22Rv1 (cell line): ENCODE data around the gene TNN.

Experiments used
- ZFX ChIP-seq: fragments of 450-650 bp; IDR thresholded peaks from 2 replicates; pipeline ENCODE4 v1.6.1; 2017; ENCODE audit warnings: antibody characterized with exemption, borderline replicate concordance
- TF ChIP-seq, protein P1 (sequence below): fragments of 450-650 bp; IDR thresholded peaks from 2 replicates; pipeline ENCODE4 v1.5.1; 2017; ENCODE audit warnings: mild to moderate bottlenecking

DNA sequence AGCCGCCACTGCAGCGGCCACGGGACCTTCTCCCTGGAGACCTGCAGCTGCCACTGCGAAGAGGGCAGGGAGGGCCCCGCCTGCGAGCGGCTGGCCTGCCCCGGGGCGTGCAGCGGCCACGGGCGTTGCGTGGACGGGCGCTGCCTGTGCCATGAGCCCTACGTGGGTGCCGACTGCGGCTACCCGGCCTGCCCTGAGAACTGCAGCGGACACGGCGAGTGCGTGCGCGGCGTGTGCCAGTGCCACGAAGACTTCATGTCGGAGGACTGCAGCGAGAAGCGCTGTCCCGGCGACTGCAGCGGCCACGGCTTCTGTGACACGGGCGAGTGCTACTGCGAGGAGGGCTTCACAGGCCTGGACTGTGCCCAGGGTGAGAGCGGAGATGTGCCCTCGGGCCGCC, 11.7 kb downstream of the TNN start:
- TF ChIP-seq, protein P1, sequence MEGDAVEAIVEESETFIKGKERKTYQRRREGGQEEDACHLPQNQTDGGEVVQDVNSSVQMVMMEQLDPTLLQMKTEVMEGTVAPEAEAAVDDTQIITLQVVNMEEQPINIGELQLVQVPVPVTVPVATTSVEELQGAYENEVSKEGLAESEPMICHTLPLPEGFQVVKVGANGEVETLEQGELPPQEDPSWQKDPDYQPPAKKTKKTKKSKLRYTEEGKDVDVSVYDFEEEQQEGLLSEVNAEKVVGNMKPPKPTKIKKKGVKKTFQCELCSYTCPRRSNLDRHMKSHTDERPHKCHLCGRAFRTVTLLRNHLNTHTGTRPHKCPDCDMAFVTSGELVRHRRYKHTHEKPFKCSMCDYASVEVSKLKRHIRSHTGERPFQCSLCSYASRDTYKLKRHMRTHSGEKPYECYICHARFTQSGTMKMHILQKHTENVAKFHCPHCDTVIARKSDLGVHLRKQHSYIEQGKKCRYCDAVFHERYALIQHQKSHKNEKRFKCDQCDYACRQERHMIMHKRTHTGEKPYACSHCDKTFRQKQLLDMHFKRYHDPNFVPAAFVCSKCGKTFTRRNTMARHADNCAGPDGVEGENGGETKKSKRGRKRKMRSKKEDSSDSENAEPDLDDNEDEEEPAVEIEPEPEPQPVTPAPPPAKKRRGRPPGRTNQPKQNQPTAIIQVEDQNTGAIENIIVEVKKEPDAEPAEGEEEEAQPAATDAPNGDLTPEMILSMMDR: no peak
- TF ChIP-seq ZFX: no peak
